Measurements from ENCODE around the gene REM2.
A peak's percentile ranks its signal among the peaks of the same experiment; 100 is the strongest.

GRCh38 chr14:22918804-22919600 is 36.0 kb downstream of the REM2 start, which contains the start of gene RBM23:
- no peak for TF ChIP-seq CTCF (IDR thresholded peaks at IDR 0.05; ENCODE audit: low read depth, low read length)
- TF ChIP-seq POLR2A (IDR thresholded peaks at IDR 0.05; ENCODE audit: extremely low read depth, insufficient read length): peak; percentile 40

Measured in NB4 (cell line).